AG04450 (cell line): ENCODE measurements around the gene INSYN2B. TPM values are rescaled to one million over a fixed set of nuclear protein-coding genes. Genes with fewer than 3 reads are reported as not detected.

Experiments used
- CTCF ChIA-PET: fragments of 300-600, 350-600 bp; formaldehyde crosslinking; extraction: SDS; loops from one replicate; lab custom pipeline; 2022; ENCODE audit warnings: antibody characterized with exemption, inconsistent platforms; lab: Charles Lee
- POLR2A ChIA-PET: fragments of 350-600 bp; formaldehyde crosslinking; extraction: SDS; loops from one replicate; lab custom pipeline; 2021; ENCODE audit warnings: antibody characterized with exemption, inconsistent platforms; lab: Yijun Ruan, JAX
- DNase-seq: peaks from one replicate; pipeline ENCODE4 v3.0.0-alpha.2; 2011; ENCODE audit warnings: low read depth, low spot score
- H3K27ac ChIP-seq: one replicate; pipeline ENCODE4 v1.5.1; 2012; ENCODE audit warnings: low read depth, low read length, control low read depth
- H3K27me3 ChIP-seq: one replicate; pipeline ENCODE4 v1.6.0; 2012; ENCODE audit warnings: low read length; ENCODE audit not compliant: control insufficient read depth, insufficient read depth
- H3K4me3 ChIP-seq: 2 replicates; pipeline ENCODE4 v1.5.1; 2011; ENCODE audit warnings: mild to moderate bottlenecking, low read depth, low read length, control low read depth
- H3K9me3 ChIP-seq: 2 replicates; pipeline ENCODE4 v1.5.1; 2012; ENCODE audit warnings: low read length; ENCODE audit not compliant: control insufficient read depth, insufficient read depth
- polyA plus RNA-seq: library from polyadenylated mRNA; depleted of rRNA; stranded (reverse); fragments of >200 nt; gene quantifications from 2 replicates; pipeline ENCODE4 v1.2.3, GENCODE V29; 2011
- TF ChIP-seq, protein P1 (sequence below): IDR thresholded peaks from 2 replicates; pipeline ENCODE4 v1.5.1; 2011; ENCODE audit warnings: low read depth, low read length, control low read depth, inconsistent platforms

INSYN2B gene
- polyA plus RNA-seq, 1 experiment, result 6.8 TPM

DNA sequence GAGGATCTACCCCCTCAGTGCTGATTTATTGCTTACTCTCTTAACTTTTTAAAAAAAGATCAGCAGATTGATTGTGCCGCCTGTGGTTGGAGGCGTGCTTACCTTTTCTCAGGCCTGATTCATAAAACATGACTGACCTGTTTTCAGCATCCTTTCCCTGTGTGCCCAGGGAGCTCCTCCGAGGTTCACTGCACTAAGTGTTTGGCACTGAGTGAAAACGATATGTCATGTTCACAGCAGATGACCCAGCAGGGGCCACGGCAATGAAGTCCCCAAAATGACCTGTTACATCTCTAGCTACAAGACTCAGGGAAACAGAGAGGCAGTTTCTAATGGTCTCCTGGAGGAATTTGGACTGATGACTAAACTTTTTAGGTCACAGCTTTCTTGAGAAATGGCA, 69.9 kb downstream of the INSYN2B start:
- no peak for DNase-seq
- Histone ChIP-seq H3K9me3 (no peaks in the 10 kb centered on the region), H3K27me3 (no peaks in the 10 kb centered on the region), H3K27ac (no peak overlapping the region), H3K4me3 (no peak overlapping the region)
- POLR2A ChIA-PET, result no interaction called here
- TF ChIP-seq, protein P1, sequence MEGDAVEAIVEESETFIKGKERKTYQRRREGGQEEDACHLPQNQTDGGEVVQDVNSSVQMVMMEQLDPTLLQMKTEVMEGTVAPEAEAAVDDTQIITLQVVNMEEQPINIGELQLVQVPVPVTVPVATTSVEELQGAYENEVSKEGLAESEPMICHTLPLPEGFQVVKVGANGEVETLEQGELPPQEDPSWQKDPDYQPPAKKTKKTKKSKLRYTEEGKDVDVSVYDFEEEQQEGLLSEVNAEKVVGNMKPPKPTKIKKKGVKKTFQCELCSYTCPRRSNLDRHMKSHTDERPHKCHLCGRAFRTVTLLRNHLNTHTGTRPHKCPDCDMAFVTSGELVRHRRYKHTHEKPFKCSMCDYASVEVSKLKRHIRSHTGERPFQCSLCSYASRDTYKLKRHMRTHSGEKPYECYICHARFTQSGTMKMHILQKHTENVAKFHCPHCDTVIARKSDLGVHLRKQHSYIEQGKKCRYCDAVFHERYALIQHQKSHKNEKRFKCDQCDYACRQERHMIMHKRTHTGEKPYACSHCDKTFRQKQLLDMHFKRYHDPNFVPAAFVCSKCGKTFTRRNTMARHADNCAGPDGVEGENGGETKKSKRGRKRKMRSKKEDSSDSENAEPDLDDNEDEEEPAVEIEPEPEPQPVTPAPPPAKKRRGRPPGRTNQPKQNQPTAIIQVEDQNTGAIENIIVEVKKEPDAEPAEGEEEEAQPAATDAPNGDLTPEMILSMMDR, result no peak
- CTCF ChIA-PET, result interaction anchor here (2.2 kb wide), 1 partner anchor 70 kb away, joined by 5 read pairs; the partner anchor contains the start of gene INSYN2B

DNA sequence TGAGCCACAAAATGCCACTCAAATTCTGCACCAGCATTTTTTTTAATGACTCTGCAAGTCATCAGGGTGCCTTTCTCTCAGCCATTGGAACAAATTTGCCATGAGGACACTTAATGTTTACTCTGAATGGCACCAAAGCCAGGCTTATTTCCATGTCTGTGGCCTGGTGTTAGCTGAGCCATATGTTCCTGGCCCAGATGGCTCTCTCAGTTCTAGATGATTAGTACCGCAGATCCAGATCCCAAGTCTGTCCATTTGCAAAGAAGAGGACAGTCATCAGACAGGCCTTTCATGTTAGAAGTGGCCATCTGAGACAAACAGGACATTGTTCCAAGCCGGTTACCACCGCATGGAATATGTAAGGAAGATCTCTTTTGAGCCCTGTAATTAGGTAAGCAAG, 70.3 kb downstream of the INSYN2B start:
- CTCF ChIA-PET, result interaction anchor here (2.2 kb wide), 1 partner anchor 71 kb away, joined by 5 read pairs; the partner anchor contains the start of gene INSYN2B
- no peak overlapping the region for H3K4me3 ChIP-seq
- no peak for DNase-seq
- H3K9me3 ChIP-seq, result no peaks in the 10 kb centered on the region
- H3K27ac ChIP-seq, result no peak overlapping the region
- TF ChIP-seq, protein P1, result no peak
- no peaks in the 10 kb centered on the region for H3K27me3 ChIP-seq
- POLR2A ChIA-PET, result no interaction called here

GRCh38 chr5:169908864-169909263, 71.4 kb downstream of the INSYN2B start:
- no peaks in the 10 kb centered on the region for H3K27me3 ChIP-seq
- H3K4me3 ChIP-seq, result no peak overlapping the region
- CTCF ChIA-PET, result interaction anchor here (2.8 kb wide), 1 partner anchor 72 kb away, joined by 15 read pairs; the partner anchor contains the start of gene INSYN2B
- DNase-seq, result no peak
- TF ChIP-seq, protein P1, result no peak
- POLR2A ChIA-PET, result no interaction called here
- H3K9me3 ChIP-seq, result no peaks in the 10 kb centered on the region
- H3K27ac ChIP-seq, result no peak overlapping the region

GRCh38 chr5:169906745-169907649, 73.3 kb downstream of the INSYN2B start:
- Histone ChIP-seq H3K27ac (peak overlapping the region; percentile 39), H3K4me3 (no peak overlapping the region), H3K9me3 (no peaks in the 10 kb centered on the region), H3K27me3 (no peaks in the 10 kb centered on the region)
- DNase-seq, result no peak
- ChIA-PET CTCF (interaction anchor here (0.6 to 2.8 kb wide), 3 partner anchors 9 to 293 kb away, joined by 4 to 15 read pairs (median 9); partner anchors contain the start of gene INSYN2B), POLR2A (no interaction called here)
- TF ChIP-seq, protein P1, result no peak

DNA sequence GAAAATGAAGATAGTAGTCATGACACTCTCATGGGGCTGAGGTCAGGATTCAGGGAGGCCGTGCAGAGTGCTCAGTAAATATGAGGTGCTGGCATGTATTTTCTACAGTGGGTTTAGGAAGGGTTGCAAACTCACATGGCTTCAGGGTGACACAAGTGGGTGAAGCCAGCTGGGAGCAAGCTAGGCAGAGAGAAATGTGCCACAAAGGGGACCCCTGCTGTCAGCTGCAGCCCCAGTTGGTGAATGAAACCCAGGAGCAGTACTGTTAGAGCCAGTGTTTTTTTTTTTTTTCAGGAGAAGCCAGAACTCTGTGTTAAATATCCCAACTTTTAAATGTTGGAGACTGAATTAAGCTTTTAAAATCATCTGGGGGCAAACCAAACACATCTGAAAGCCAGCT, 75.3 kb downstream of the INSYN2B start:
- ChIA-PET CTCF (interaction anchor here (1.9 kb wide), 1 partner anchor 75 kb away, joined by 9 read pairs; the partner anchor contains the start of gene INSYN2B), POLR2A (no interaction called here)
- Histone ChIP-seq H3K9me3 (no peaks in the 10 kb centered on the region), H3K27me3 (no peaks in the 10 kb centered on the region), H3K4me3 (no peak overlapping the region), H3K27ac (no peak overlapping the region)
- DNase-seq, result no peak
- TF ChIP-seq, protein P1, result no peak
